Measurements from ENCODE around the gene DLG2. TPM values are rescaled to one million over a fixed set of nuclear protein-coding genes. Genes with fewer than 3 reads are reported as not detected.

The DLG2 gene
- polyA plus RNA-seq, 2 donors, result 2.6 to 6.7 TPM

DNA sequence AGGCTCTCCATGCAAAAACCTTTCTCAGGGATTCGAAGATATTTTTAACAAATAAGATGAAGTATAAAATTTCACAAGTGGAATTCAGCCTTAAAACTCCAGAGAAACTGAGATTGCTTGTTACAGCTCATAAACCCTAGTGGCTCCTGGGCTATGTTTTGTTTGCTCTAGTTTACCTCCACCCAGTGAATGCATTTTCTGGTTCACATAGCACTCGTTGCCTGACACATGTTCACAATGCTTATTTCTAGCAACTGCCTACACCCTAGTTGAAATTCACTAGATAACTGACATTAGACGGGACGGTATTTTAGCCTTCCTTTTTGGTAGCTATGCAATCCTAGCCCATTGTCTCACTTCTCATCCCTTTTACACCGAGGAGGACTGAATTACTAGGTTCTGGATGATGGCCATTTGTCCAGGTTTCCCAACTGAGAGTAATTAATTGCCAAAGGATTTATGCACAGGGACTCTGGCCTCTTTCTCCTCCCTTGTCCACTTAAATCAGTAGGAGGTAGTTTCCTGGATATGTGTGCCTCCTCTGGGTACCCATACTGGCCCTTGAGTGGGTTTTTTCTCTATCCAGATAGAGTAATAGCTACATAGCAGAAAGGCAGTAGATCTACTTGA is 951.6 kb downstream of the DLG2 start:
- WGBS, 2 donors, result 67 to 73% methylated on average over 5 of the region's 5 CpGs
- no peak overlapping the region for H3K4me3 ChIP-seq (ENCODE audit: low read depth in 1 of 2, low read length in 2 of 2)
- no peak overlapping the region for H3K27ac ChIP-seq (ENCODE audit: low read depth in 2 of 2, low read length in 1 of 2)
- H3K9me3 ChIP-seq (ENCODE audit: control insufficient read depth in 2 of 2, insufficient read depth in 1 of 2, low read depth in 1 of 2, low read length in 1 of 2), result no peaks in the 10 kb centered on the region
- no peaks in the 10 kb centered on the region for H3K36me3 ChIP-seq (ENCODE audit: control insufficient read depth in 2 of 2, insufficient read depth in 2 of 2, low read length in 1 of 2)
- no peaks in the 10 kb centered on the region for H3K27me3 ChIP-seq (ENCODE audit: control insufficient read depth in 1 of 2, insufficient read depth in 2 of 2, low read length in 2 of 2)
- H3K4me1 ChIP-seq (ENCODE audit: control insufficient read depth in 2 of 2, insufficient read depth in 2 of 2, low read length in 1 of 2), result no peaks in the 10 kb centered on the region

DNA sequence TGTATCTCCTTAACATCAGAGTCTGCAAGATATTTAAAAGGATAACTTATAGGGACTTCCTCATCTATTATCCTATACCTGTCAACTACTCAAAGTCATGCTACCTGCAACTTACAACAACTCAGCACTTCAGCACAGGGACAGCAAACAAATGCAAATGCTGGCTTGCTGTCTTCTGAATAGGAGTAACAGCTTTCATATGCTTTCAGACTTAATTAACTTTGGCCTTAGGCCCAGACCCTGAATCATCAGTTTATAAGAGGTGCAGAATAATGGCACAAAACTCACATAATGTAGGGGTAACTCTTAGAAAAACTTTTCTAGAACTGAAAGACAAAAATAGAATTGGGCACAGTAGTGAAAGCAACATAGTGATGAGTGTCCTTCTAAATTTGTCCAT is 953.4 kb downstream of the DLG2 start:
- Histone ChIP-seq H3K36me3 (ENCODE audit: control insufficient read depth in 2 of 2, insufficient read depth in 2 of 2, low read length in 1 of 2) (no peaks in the 10 kb centered on the region), H3K4me3 (ENCODE audit: low read depth in 1 of 2, low read length in 2 of 2) (no peak overlapping the region), H3K27ac (ENCODE audit: low read depth in 2 of 2, low read length in 1 of 2) (no peak overlapping the region), H3K27me3 (ENCODE audit: control insufficient read depth in 1 of 2, insufficient read depth in 2 of 2, low read length in 2 of 2) (no peaks in the 10 kb centered on the region), H3K9me3 (ENCODE audit: control insufficient read depth in 2 of 2, insufficient read depth in 1 of 2, low read depth in 1 of 2, low read length in 1 of 2) (no peaks in the 10 kb centered on the region), H3K4me1 (ENCODE audit: control insufficient read depth in 2 of 2, insufficient read depth in 2 of 2, low read length in 1 of 2) (no peaks in the 10 kb centered on the region)

DNA sequence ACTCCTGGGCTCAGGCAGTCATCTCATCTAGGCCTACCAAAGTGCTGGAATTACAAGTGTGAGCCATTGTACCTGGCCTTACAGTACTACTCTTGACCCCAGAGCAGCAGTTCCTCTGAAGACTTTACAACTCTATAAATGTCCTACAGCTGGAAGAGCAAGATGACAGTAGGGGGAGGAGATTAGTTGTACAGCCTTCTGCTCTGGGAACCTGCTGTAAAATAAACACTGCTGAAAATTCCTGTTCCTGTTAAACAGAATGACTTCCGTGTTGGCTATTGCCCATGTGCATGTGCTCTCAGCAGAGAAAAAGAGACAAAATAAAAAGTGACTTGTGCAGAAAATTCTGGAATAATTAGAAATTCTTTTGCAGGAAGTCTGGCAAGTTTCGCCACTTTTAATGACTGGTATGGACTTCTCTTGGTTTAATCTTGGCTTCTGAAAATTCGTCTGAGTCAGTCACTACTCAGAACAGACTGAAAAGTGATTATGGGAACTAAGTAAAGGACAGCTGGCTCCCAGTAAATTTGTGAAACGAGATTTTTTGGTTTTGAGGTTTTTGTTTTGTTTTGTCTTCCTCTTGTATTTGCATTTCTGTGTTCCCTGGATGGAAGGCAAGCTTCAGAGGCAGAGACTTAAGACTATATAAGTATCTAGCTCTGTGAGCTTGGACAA is 955.7 kb downstream of the DLG2 start:
- no peaks in the 10 kb centered on the region for H3K36me3 ChIP-seq (ENCODE audit: control insufficient read depth in 2 of 2, insufficient read depth in 2 of 2, low read length in 1 of 2)
- 40 to 41% methylated on average over 4 of the region's 4 CpGs for WGBS, 2 donors
- no peak overlapping the region for H3K4me3 ChIP-seq (ENCODE audit: low read depth in 1 of 2, low read length in 2 of 2)
- H3K4me1 ChIP-seq (ENCODE audit: control insufficient read depth in 2 of 2, insufficient read depth in 2 of 2, low read length in 1 of 2), result no peaks in the 10 kb centered on the region
- H3K27ac ChIP-seq (ENCODE audit: low read depth in 2 of 2, low read length in 1 of 2), result no peak overlapping the region
- no peaks in the 10 kb centered on the region for H3K9me3 ChIP-seq (ENCODE audit: control insufficient read depth in 2 of 2, insufficient read depth in 1 of 2, low read depth in 1 of 2, low read length in 1 of 2)
- H3K27me3 ChIP-seq (ENCODE audit: control insufficient read depth in 1 of 2, insufficient read depth in 2 of 2, low read length in 2 of 2), result no peaks in the 10 kb centered on the region

DNA sequence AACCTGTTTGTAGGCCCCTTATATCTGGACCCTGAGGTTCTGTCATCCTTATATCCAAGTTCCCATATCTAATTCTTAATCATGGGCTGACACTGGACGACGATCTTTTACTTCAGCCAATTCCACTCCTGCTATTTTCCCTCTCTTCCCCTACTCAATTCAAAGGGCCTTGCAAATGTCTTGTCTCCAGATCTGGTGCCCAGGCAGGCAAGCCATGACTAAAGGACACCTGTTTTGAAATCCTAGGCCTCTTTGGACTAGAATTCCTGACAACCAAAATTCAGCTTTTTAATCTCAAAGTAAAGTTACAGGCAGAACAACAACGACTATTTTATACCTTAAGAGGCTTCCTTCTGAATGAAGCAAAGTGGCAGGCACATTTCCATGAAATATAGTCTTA is 963.4 kb downstream of the DLG2 start:
- WGBS, 2 donors, result 56 to 61% methylated on average over 3 of the region's 3 CpGs
- no peak overlapping the region for H3K4me3 ChIP-seq (ENCODE audit: low read depth in 1 of 2, low read length in 2 of 2)
- no peak overlapping the region for H3K27ac ChIP-seq (ENCODE audit: low read depth in 2 of 2, low read length in 1 of 2)
- no peaks in the 10 kb centered on the region for H3K4me1 ChIP-seq (ENCODE audit: control insufficient read depth in 2 of 2, insufficient read depth in 2 of 2, low read length in 1 of 2)
- H3K27me3 ChIP-seq (ENCODE audit: control insufficient read depth in 1 of 2, insufficient read depth in 2 of 2, low read length in 2 of 2), result no peaks in the 10 kb centered on the region
- no peaks in the 10 kb centered on the region for H3K36me3 ChIP-seq (ENCODE audit: control insufficient read depth in 2 of 2, insufficient read depth in 2 of 2, low read length in 1 of 2)
- no peaks in the 10 kb centered on the region for H3K9me3 ChIP-seq (ENCODE audit: control insufficient read depth in 2 of 2, insufficient read depth in 1 of 2, low read depth in 1 of 2, low read length in 1 of 2)

DNA sequence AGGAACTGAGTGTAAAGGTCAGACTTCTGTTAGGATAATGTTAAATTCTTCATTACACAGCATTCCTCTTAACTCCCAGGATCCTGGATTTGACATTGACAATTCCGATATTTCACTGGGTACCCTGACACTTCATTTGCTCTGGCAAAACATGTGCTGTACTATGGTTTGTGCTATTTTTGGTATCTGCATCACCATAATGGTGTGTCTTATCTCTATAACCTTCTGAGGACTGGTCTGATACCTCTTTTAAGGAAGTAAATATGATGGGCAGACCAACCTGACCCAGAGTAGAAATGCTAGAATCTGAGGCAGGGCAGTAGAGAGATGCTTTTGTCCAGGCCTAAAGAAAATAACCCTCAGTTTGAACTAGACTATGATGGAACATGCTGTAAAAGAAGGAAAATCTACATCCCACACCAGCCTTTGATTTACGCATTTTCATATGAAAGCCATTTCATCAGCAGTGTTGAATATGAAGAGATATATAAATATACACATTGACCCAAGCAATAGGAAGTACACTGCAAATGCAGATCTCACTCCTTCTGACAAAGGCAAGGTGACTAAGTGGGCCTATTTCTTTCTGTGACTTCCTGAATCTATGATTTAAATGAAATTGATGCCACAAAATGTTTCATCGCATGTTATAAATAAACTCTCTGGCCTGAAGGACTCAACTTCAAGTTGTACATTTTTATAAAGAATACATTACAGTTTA is 966.7 kb downstream of the DLG2 start:
- H3K27me3 ChIP-seq (ENCODE audit: control insufficient read depth in 1 of 2, insufficient read depth in 2 of 2, low read length in 2 of 2), result no peaks in the 10 kb centered on the region
- WGBS, 2 donors, result 94 to 98% methylated on average over 3 of the region's 3 CpGs
- no peaks in the 10 kb centered on the region for H3K36me3 ChIP-seq (ENCODE audit: control insufficient read depth in 2 of 2, insufficient read depth in 2 of 2, low read length in 1 of 2)
- H3K27ac ChIP-seq (ENCODE audit: low read depth in 2 of 2, low read length in 1 of 2), result no peak overlapping the region
- H3K4me3 ChIP-seq (ENCODE audit: low read depth in 1 of 2, low read length in 2 of 2), result no peak overlapping the region
- H3K9me3 ChIP-seq (ENCODE audit: control insufficient read depth in 2 of 2, insufficient read depth in 1 of 2, low read depth in 1 of 2, low read length in 1 of 2), result no peaks in the 10 kb centered on the region
- H3K4me1 ChIP-seq (ENCODE audit: control insufficient read depth in 2 of 2, insufficient read depth in 2 of 2, low read length in 1 of 2), result no peaks in the 10 kb centered on the region

DNA sequence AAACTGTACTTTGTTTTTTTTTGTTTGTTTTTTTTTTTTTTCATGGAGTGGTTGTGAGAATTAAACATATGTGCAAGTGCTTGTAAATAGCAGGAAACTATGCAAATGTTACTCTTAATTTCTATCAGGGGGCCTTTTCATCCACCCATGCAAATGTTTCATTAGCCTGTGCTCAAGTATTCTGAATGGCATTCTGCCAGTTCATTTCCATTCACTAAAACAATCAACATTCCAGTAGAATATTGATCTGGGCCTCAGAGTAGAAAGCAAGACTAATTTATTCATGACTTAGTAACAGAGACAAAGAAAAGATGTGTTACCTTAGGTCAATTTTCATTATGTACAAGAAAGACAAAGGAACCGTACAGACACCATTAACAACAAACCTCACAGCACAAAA is 971.4 kb downstream of the DLG2 start:
- no peaks in the 10 kb centered on the region for H3K36me3 ChIP-seq (ENCODE audit: control insufficient read depth in 2 of 2, insufficient read depth in 2 of 2, low read length in 1 of 2)
- no peaks in the 10 kb centered on the region for H3K9me3 ChIP-seq (ENCODE audit: control insufficient read depth in 2 of 2, insufficient read depth in 1 of 2, low read depth in 1 of 2, low read length in 1 of 2)
- WGBS, 2 donors, result 54 to 55% methylated on average over 1 of the region's 1 CpG
- no peak overlapping the region for H3K27ac ChIP-seq (ENCODE audit: low read depth in 2 of 2, low read length in 1 of 2)
- no peak overlapping the region for H3K4me3 ChIP-seq (ENCODE audit: low read depth in 1 of 2, low read length in 2 of 2)
- H3K27me3 ChIP-seq (ENCODE audit: control insufficient read depth in 1 of 2, insufficient read depth in 2 of 2, low read length in 2 of 2), result no peaks in the 10 kb centered on the region
- no peaks in the 10 kb centered on the region for H3K4me1 ChIP-seq (ENCODE audit: control insufficient read depth in 2 of 2, insufficient read depth in 2 of 2, low read length in 1 of 2)

DNA sequence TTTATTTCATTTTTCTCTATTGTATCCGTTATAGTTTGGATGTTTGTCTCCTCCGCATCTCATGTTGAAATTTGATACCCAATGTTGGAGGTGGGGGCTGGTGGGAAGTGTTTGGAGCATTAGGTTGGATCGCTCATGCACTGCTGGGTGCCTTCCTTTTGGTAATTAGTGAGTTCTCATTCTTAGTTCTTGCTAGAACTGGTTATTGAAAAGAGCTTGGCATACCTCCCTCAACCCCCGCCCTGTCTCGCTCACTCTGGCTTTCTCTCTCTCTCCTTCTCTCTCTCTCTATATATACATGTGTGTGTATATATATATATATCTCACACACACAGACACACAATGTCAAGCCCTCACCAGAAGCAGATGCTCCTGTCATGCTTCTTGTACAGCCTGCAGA is 978.7 kb downstream of the DLG2 start:
- WGBS, 2 donors, result 35 to 61% methylated on average over 5 of the region's 5 CpGs
- H3K4me3 ChIP-seq (ENCODE audit: low read depth in 1 of 2, low read length in 2 of 2), result no peak overlapping the region
- no peak overlapping the region for H3K27ac ChIP-seq (ENCODE audit: low read depth in 2 of 2, low read length in 1 of 2)
- no peaks in the 10 kb centered on the region for H3K9me3 ChIP-seq (ENCODE audit: control insufficient read depth in 2 of 2, insufficient read depth in 1 of 2, low read depth in 1 of 2, low read length in 1 of 2)
- H3K36me3 ChIP-seq (ENCODE audit: control insufficient read depth in 2 of 2, insufficient read depth in 2 of 2, low read length in 1 of 2), result no peaks in the 10 kb centered on the region
- no peaks in the 10 kb centered on the region for H3K4me1 ChIP-seq (ENCODE audit: control insufficient read depth in 2 of 2, insufficient read depth in 2 of 2, low read length in 1 of 2)
- H3K27me3 ChIP-seq (ENCODE audit: control insufficient read depth in 1 of 2, insufficient read depth in 2 of 2, low read length in 2 of 2), result no peaks in the 10 kb centered on the region

DNA sequence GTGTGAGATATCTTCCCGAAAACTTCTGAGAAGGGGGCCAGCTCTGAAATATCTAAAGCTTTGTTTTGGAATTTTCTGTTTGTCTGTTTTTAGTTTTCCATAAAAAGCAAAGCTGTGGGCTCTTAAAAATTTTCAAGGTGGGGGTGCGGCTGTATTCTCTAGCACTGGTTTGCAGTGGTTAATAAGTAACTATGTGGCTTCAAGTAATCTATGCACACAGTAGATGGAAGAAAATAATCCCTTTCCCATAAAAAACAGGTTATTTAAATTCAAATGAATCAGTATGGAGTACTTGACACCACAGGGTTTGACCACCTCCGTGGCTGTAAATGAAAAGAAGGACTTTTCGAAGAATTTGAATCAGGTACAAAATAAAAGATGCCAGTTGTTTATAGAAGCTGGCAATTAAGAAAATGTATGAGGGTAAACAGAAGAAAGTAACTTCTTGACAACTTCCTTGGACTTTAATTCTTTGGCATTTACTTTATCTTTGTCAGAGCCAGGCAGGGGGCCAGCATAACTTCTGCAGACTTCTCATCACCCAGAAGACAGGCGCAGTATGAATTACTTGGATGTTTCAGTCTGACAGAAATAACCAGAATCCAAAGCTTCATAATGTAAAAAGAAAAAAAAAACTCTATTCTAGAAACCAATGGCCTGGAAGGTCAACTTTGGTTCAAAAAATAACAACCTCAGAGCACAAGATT is 981.0 kb downstream of the DLG2 start:
- Histone ChIP-seq H3K27me3 (ENCODE audit: control insufficient read depth in 1 of 2, insufficient read depth in 2 of 2, low read length in 2 of 2) (no peaks in the 10 kb centered on the region), H3K27ac (ENCODE audit: low read depth in 2 of 2, low read length in 1 of 2) (no peak overlapping the region), H3K4me1 (ENCODE audit: control insufficient read depth in 2 of 2, insufficient read depth in 2 of 2, low read length in 1 of 2) (no peaks in the 10 kb centered on the region), H3K36me3 (ENCODE audit: control insufficient read depth in 2 of 2, insufficient read depth in 2 of 2, low read length in 1 of 2) (no peaks in the 10 kb centered on the region), H3K9me3 (ENCODE audit: control insufficient read depth in 2 of 2, insufficient read depth in 1 of 2, low read depth in 1 of 2, low read length in 1 of 2) (no peaks in the 10 kb centered on the region), H3K4me3 (ENCODE audit: low read depth in 1 of 2, low read length in 2 of 2) (no peak overlapping the region)
- 53 to 58% methylated on average over 5 of the region's 5 CpGs for WGBS, 2 donors

DNA sequence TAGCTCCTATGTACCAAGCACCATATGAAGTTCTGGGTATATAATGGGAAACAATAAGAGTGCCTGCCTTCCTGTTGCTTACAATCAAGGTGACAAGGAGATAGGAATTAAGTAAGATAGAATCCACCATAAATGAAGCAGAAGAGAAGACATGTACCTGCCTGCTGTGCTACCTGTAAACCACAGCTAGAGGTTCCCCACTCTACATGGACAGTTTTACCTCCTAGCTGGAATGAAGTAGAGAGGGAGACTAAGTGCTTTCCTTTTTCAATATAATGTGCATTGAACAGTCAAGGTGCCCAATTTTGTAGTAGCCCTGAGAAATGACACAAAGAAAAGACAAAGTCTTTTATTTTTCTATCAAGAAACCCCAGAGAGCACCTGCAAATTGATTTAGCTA is 984.6 kb downstream of the DLG2 start:
- Histone ChIP-seq H3K4me3 (ENCODE audit: low read depth in 1 of 2, low read length in 2 of 2) (no peak overlapping the region), H3K36me3 (ENCODE audit: control insufficient read depth in 2 of 2, insufficient read depth in 2 of 2, low read length in 1 of 2) (no peaks in the 10 kb centered on the region), H3K27me3 (ENCODE audit: control insufficient read depth in 1 of 2, insufficient read depth in 2 of 2, low read length in 2 of 2) (no peaks in the 10 kb centered on the region), H3K9me3 (ENCODE audit: control insufficient read depth in 2 of 2, insufficient read depth in 1 of 2, low read depth in 1 of 2, low read length in 1 of 2) (no peaks in the 10 kb centered on the region), H3K4me1 (ENCODE audit: control insufficient read depth in 2 of 2, insufficient read depth in 2 of 2, low read length in 1 of 2) (no peaks in the 10 kb centered on the region), H3K27ac (ENCODE audit: low read depth in 2 of 2, low read length in 1 of 2) (no peak overlapping the region)
